ENCODE data around the gene ABCG1.

The ABCG1 gene

DNA sequence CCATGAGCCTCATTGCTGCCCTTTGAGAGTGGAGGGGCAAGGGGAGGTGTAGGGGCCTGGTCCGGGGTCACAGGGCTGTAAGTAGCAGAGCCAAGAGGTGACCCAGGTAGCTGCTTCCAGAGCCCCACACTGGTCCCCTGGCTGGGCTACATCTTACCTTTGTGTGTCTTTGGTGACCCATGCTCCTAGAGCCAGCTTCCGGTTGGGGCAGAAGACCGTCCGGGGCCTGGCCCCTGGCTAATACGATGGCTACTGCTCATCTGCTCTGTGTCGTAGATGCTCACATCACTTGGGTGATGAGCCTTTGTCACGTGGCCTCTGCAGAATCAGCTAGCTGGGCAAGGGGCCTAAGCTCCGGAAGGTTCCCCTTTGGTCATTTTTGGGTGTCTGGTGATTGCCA is 20.6 kb downstream of the ABCG1 start:
- no peaks in the 10 kb centered on the region for H3K79me2 ChIP-seq (ENCODE audit: insufficient read depth, low read length)
- H3K27ac ChIP-seq (ENCODE audit: low read depth, low read length, poor library complexity, severe bottlenecking): peak overlapping the region; percentile 96

GRCh38 chr21:42239973-42240372 is 21.0 kb downstream of the ABCG1 start:
- peak overlapping the region; percentile 92 for H3K9ac ChIP-seq (ENCODE audit: low read length)
- no peaks in the 10 kb centered on the region for H3K36me3 ChIP-seq (ENCODE audit: insufficient read depth, low read length)
- TF ChIP-seq CTCF (IDR thresholded peaks at IDR 0.05; ENCODE audit: low read length) (peak; percentile 33; the same call in 1 of the 2 replicates), EZH2 (IDR thresholded peaks at IDR 0.05; ENCODE audit: borderline replicate concordance, low read length) (no peak)
- H3F3A ChIP-seq (ENCODE audit: insufficient read depth, low read length): peaks cover 16% of the 10 kb centered on the region
- H3K9me2 ChIP-seq (ENCODE audit: low read depth, low read length): no peaks in the 10 kb centered on the region
- no peaks in the 10 kb centered on the region for H3K27me3 ChIP-seq (ENCODE audit: insufficient read depth, low read length)
- H2AFZ ChIP-seq (ENCODE audit: low read length): no peak overlapping the region
- no peak overlapping the region for H3K4me3 ChIP-seq (ENCODE audit: low read depth, low read length, poor library complexity, severe bottlenecking)
- H3K9me3 ChIP-seq (ENCODE audit: low read length): no peaks in the 10 kb centered on the region
- peak overlapping the region; percentile 96 for H3K27ac ChIP-seq (ENCODE audit: low read depth, low read length, poor library complexity, severe bottlenecking)
- H3K4me1 ChIP-seq (ENCODE audit: insufficient read depth, low read length, severe bottlenecking): peaks cover 86% of the 10 kb centered on the region
- peak overlapping the region; percentile 86; the same call in 1 of the 2 replicates for H3K4me2 ChIP-seq (ENCODE audit: low read length)
- H3K79me2 ChIP-seq (ENCODE audit: insufficient read depth, low read length): no peaks in the 10 kb centered on the region
- no peaks in the 10 kb centered on the region for H4K20me1 ChIP-seq (ENCODE audit: insufficient read depth, low read length)

More for the DNA sequence above, 20.6 kb downstream of the ABCG1 start:
- no peak overlapping the region for H2AFZ ChIP-seq (ENCODE audit: low read length)
- H3K36me3 ChIP-seq (ENCODE audit: insufficient read depth, low read length): no peaks in the 10 kb centered on the region
- TF ChIP-seq EZH2 (IDR thresholded peaks at IDR 0.05; ENCODE audit: borderline replicate concordance, low read length): no peak
- TF ChIP-seq CTCF (IDR thresholded peaks at IDR 0.05; ENCODE audit: low read length): no peak
- H3K9ac ChIP-seq (ENCODE audit: low read length): peak overlapping the region; percentile 92
- peaks cover 89% of the 10 kb centered on the region for H3K4me1 ChIP-seq (ENCODE audit: insufficient read depth, low read length, severe bottlenecking)
- H3K4me3 ChIP-seq (ENCODE audit: low read depth, low read length, poor library complexity, severe bottlenecking): no peak overlapping the region
- no peaks in the 10 kb centered on the region for H4K20me1 ChIP-seq (ENCODE audit: insufficient read depth, low read length)
- peaks cover 16% of the 10 kb centered on the region for H3F3A ChIP-seq (ENCODE audit: insufficient read depth, low read length)
- H3K4me2 ChIP-seq (ENCODE audit: low read length): peak overlapping the region; percentile 86; the same call in 1 of the 2 replicates
- no peaks in the 10 kb centered on the region for H3K9me3 ChIP-seq (ENCODE audit: low read length)
- no peaks in the 10 kb centered on the region for H3K27me3 ChIP-seq (ENCODE audit: insufficient read depth, low read length)
- no peaks in the 10 kb centered on the region for H3K9me2 ChIP-seq (ENCODE audit: low read depth, low read length)

DNA sequence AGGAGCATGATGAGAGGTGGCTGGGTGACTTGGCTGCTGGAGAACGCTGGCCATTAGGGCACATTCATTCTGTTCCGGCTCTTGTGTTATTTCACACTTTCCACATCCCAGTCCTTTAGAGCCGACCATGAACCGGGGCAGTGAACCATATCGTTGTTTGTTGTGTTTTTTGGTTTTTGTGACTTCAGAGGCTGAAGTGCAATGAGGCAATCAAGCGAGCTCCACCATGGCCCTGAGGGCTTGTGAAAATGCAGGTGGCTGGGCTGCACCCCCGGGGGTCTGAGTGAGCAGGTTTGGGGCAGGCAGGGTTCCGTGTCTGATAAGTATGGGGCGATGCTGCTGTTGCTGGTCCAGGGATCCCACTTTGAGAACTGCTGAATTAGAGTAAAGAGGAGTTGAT is 23.7 kb downstream of the ABCG1 start:
- H3K27me3 ChIP-seq (ENCODE audit: insufficient read depth, low read length): no peaks in the 10 kb centered on the region

More for the DNA sequence above, 23.7 kb downstream of the ABCG1 start:
- H3K36me3 ChIP-seq (ENCODE audit: insufficient read depth, low read length): no peaks in the 10 kb centered on the region
- H3F3A ChIP-seq (ENCODE audit: insufficient read depth, low read length): peaks cover 6% of the 10 kb centered on the region; the same call in 1 of the 2 replicates
- H3K27ac ChIP-seq (ENCODE audit: low read depth, low read length, poor library complexity, severe bottlenecking): peak overlapping the region; percentile 96
- H3K79me2 ChIP-seq (ENCODE audit: insufficient read depth, low read length): no peaks in the 10 kb centered on the region
- H3K9ac ChIP-seq (ENCODE audit: low read length): peak overlapping the region; percentile 55
- no peaks in the 10 kb centered on the region for H3K9me2 ChIP-seq (ENCODE audit: low read depth, low read length)
- peak overlapping the region; percentile 16 for H3K4me3 ChIP-seq (ENCODE audit: low read depth, low read length, poor library complexity, severe bottlenecking)
- H4K20me1 ChIP-seq (ENCODE audit: insufficient read depth, low read length): no peaks in the 10 kb centered on the region
- peaks cover 84% of the 10 kb centered on the region for H3K4me1 ChIP-seq (ENCODE audit: insufficient read depth, low read length, severe bottlenecking)
- no peak overlapping the region for H2AFZ ChIP-seq (ENCODE audit: low read length)
- TF ChIP-seq CTCF (IDR thresholded peaks at IDR 0.05; ENCODE audit: low read length) (no peak), EZH2 (IDR thresholded peaks at IDR 0.05; ENCODE audit: borderline replicate concordance, low read length) (no peak)
- H3K4me2 ChIP-seq (ENCODE audit: low read length): peak overlapping the region; percentile 49
- H3K9me3 ChIP-seq (ENCODE audit: low read length): no peaks in the 10 kb centered on the region

Measured in OCI-LY1 (cell line).